Measurements from ENCODE around the gene CTDSPL. TPM values are rescaled to one million over a fixed set of nuclear protein-coding genes. Genes with fewer than 3 reads are reported as not detected.
A peak's percentile ranks its signal among the peaks of the same experiment; 100 is the strongest.

The CTDSPL gene
- total and polyA plus RNA-seq, 11 donors, result 9.2 to 54.6 (median 36.0) TPM

DNA sequence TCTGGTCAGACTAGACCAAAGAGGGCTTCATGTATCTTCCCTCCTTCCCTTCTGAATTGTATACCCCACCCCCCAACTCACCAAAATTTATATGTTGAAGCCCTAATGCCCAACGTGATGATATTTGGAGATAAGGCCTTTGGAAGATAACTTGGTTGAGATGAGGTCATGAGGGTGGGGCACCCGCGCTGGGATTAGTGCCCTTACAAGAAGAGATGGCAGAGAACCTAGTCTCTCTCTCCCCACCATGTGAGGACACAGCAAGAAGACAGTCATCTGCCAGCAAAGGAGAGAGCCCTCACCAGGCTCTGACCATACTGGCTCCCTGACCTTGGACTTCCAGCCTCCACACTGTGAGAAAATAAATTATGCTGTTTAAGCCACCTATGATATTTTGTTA lies 154.3 kb downstream of the CTDSPL start:
- intact Hi-C loops (cut with DNase I), result no loop called here
- peaks cover 0 to 9% (median 0%) of the 10 kb centered on the region in 12 donors for H3K9me3 ChIP-seq
- ATAC-seq (no peak), DNase-seq (peak in 1 of 5 donors; percentile 20)
- WGBS, 4 donors, result 93 to 95% (median 94%) methylated on average over 3 of the region's 3 CpGs
- H3K36me3 ChIP-seq, result peaks cover 0 to 78% (median 48%) of the 10 kb centered on the region in 9 donors
- no peaks in the 10 kb centered on the region for H3K27me3 ChIP-seq
- H3K4me1 ChIP-seq, result peaks cover 0 to 5% (median 0%) of the 10 kb centered on the region in 12 donors
- TF ChIP-seq, protein P1, sequence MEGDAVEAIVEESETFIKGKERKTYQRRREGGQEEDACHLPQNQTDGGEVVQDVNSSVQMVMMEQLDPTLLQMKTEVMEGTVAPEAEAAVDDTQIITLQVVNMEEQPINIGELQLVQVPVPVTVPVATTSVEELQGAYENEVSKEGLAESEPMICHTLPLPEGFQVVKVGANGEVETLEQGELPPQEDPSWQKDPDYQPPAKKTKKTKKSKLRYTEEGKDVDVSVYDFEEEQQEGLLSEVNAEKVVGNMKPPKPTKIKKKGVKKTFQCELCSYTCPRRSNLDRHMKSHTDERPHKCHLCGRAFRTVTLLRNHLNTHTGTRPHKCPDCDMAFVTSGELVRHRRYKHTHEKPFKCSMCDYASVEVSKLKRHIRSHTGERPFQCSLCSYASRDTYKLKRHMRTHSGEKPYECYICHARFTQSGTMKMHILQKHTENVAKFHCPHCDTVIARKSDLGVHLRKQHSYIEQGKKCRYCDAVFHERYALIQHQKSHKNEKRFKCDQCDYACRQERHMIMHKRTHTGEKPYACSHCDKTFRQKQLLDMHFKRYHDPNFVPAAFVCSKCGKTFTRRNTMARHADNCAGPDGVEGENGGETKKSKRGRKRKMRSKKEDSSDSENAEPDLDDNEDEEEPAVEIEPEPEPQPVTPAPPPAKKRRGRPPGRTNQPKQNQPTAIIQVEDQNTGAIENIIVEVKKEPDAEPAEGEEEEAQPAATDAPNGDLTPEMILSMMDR (IDR thresholded peaks at IDR 0.05), result no peak
- TF ChIP-seq POLR2A (IDR thresholded peaks at IDR 0.05), result no peak
- H3K27ac ChIP-seq, result no peak overlapping the region
- H3K4me3 ChIP-seq, result no peak overlapping the region

- Histone ChIP-seq H3K27me3 (no peaks in the 10 kb centered on the region), H3K36me3 (peaks cover 0 to 74% (median 44%) of the 10 kb centered on the region in 9 donors), H3K4me1 (peaks cover 0 to 5% (median 0%) of the 10 kb centered on the region in 12 donors), H3K9me3 (peaks cover 0 to 9% (median 0%) of the 10 kb centered on the region in 12 donors), H3K27ac (no peak overlapping the region), H3K4me3 (no peak overlapping the region)
- TF ChIP-seq POLR2A (IDR thresholded peaks at IDR 0.05), result no peak
- TF ChIP-seq, protein P1 (IDR thresholded peaks at IDR 0.05), result no peak
- intact Hi-C loops (cut with DNase I), result no loop called here
- ATAC-seq, result no peak
- peak in 1 of 5 donors; percentile 24 for DNase-seq
- 97 to 100% (median 98%) methylated on average over 10 to 13 of the region's 13 CpGs for WGBS, 4 donors
Measured at GRCh38 chr3:38016410-38016809, 154.7 kb downstream of the CTDSPL start.

DNA sequence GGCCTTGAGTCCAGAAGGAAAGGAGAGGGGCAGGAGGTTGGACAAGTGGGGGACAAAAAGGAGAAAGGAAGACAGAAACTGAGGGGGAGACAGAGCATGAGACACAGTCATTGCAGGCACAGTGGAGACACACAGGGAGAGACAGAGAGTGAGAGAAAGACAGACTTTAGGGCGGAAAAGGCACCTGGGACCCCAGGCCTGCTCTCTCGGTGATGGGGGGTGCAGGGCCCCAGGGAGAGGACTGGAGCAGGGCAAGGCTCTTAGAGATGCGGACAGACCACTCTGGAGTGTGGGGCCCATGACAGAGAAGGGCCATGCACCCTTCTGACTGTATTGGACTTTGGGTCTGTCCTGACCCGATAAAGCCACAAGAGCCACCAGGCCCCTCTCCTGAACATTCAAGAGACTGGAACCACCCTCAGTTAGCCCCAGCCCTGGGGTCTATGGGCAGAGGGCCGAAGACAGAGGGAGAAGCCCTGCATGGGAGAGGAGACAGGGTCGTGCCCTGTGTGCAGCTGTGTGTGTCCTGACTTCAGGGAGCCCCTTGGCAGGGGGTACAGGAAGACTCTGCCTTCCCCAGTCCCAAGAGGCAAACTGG lies 155.3 kb downstream of the CTDSPL start:
- no peak overlapping the region for H3K4me3 ChIP-seq
- ATAC-seq (no peak), DNase-seq (peak in 1 of 5 donors; percentile 35)
- H3K9me3 ChIP-seq, result peaks cover 0 to 9% (median 0%) of the 10 kb centered on the region in 12 donors
- peaks cover 0 to 5% (median 0%) of the 10 kb centered on the region in 12 donors for H3K4me1 ChIP-seq
- no peak overlapping the region for H3K27ac ChIP-seq
- WGBS, 4 donors, result 78 to 85% (median 80%) methylated on average over 5 to 6 of the region's 6 CpGs
- no peaks in the 10 kb centered on the region for H3K27me3 ChIP-seq
- peaks cover 0 to 70% (median 43%) of the 10 kb centered on the region in 9 donors for H3K36me3 ChIP-seq
- intact Hi-C loops (cut with DNase I), result no loop called here
- TF ChIP-seq, protein P1 (IDR thresholded peaks at IDR 0.05), result no peak
- no peak for TF ChIP-seq POLR2A (IDR thresholded peaks at IDR 0.05)

- Histone ChIP-seq H3K4me3 (no peak overlapping the region), H3K27me3 (no peaks in the 10 kb centered on the region), H3K4me1 (peaks cover 0 to 10% (median 0%) of the 10 kb centered on the region in 12 donors), H3K27ac (peak overlapping the region in 3 of 12 donors; percentile 18 to 41 (median 37)), H3K36me3 (peaks cover 0 to 67% (median 43%) of the 10 kb centered on the region in 9 donors), H3K9me3 (peaks cover 0 to 9% (median 0%) of the 10 kb centered on the region in 12 donors)
- DNase-seq (peak in 2 of 5 donors; percentile 11 to 43), ATAC-seq (no peak)
- WGBS, 4 donors, result 65 to 77% (median 74%) methylated on average over 9 of the region's 9 CpGs
- intact Hi-C loops (cut with DNase I), result no loop called here
- no peak for TF ChIP-seq POLR2A (IDR thresholded peaks at IDR 0.05)
- TF ChIP-seq, protein P1 (IDR thresholded peaks at IDR 0.05), result no peak
Measured at GRCh38 chr3:38017445-38018295, 156.0 kb downstream of the CTDSPL start.
